ENCODE data around the gene AP1S3.
"Not testable (repeated sequence)": the region's sequence is repeated elsewhere in the genome, so short reads cannot be mapped to it uniquely, and the experiment has no call there.

AP1S3 gene

DNA sequence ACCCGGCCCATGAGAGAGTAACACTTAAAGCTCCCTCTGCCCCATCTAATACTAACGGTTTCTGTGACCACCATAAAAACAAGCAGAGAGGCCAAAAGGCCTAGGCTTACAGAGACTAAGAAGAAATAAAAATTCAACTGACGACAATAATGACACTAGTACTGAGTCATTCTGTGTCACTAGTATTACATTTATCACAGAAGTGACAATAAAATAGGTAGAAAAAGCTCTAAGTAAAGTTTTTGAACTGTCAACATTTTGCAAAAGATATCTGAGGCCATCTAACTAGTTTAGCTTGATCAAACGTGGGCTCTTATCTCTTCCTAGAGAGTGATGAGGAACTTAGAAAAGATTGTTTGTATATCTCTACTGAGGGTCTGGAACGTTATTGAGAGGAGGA lies 35.6 kb downstream of the AP1S3 start:
- DNase-seq (ENCODE audit: low read depth, low spot score), result no peak

DNA sequence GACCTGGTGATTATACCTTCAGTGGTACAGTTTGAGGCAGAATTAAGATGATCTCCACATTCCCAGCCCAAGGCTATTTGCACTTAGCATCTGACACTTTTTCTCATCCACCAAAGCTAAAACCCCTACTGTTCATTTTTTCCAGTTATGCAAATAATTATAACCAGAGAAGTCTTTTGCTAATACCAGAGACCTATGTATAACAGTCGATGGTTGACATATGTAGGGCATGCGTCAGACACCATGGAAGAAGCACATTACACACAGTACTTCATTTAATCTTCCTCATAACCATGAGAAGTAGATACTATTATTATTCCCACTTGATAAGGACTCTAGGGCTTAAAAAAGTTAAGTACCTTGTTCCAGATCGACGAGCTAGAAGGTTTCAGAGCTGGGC lies 36.5 kb downstream of the AP1S3 start:
- DNase-seq (ENCODE audit: low read depth, low spot score), result no peak

DNA sequence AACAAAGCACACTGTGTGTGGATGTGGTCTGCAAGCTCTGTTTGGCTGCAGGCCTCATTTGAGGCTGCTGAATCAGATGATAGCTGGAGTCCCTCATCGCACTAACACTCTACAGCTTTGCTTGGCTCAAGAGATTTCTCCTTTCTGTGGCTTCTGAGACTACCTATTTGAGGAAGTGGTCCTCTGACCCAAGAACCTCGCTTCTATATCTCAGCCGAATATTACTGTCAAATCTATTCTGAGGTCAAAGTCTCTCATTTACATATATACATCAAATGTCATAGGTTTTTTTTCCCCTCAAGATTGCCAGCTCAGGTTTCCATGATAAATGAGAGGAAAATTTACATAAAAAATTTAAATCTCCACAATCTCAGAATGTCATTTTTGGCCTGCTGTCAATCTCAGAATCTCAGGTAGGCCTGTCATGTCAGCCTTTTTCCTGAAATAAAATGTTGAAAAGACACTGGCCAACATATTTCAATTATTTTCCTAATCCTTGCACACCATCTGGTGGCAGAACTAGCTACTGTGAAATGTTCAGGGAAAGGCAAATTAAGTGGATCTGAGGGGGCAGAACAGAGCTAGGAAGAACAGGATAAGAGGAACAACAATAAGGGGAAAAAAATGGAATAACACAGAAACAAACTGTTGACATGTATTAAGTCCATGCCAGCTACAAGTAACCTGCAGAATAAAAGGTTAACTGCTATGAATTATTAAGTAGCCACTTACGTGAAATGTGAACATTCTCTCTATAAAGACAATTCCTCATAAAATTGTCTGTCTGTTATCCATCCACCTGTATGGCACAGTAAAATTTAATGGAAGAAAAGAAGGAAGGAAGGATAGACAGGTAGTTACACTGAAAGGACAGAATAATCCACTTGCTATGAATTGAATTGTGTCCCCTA lies 39.3 kb downstream of the AP1S3 start:
- DNase-seq (ENCODE audit: low read depth, low spot score), result no peak

DNA sequence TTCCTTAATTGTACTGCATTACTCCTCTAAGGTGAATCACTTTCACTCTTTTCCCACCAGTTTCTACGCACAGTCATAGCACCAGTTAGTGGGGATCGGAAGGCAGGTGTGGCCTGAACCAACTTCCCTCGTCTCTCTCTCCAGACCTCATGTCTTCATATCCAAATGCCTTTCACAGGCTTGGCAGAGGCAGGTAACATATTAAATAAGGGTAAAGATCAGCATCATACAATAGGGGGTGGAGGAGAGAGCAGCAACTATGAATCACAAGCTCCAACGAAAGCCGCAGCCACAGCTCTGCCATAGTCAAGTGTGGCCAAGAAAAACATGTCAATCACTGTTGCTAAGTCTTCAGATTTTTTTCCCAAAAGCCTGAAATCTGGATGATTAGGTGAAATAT lies 40.3 kb downstream of the AP1S3 start:
- DNase-seq (ENCODE audit: low read depth, low spot score), result no peak

DNA sequence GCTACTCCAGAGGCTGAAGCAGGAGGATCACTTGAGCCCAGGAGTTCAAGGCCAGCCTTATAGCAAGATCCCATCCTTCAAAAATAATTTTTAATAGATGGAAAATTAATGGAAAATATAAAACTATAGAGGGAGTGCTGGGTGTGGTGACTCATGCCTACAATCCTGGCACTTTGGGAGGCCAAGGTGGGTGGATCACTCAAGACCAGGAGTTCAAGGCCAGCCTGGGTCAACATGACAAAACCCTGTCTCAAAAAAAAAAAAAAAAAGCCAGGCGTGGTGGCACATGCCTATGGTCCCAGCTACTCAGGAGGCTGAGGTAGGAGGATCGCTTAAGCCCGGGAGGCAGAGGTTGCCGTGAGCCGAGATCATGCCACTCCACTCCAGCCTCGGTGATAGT lies 48.0 kb downstream of the AP1S3 start:
- no peak for DNase-seq (ENCODE audit: low read depth, low spot score)

DNA sequence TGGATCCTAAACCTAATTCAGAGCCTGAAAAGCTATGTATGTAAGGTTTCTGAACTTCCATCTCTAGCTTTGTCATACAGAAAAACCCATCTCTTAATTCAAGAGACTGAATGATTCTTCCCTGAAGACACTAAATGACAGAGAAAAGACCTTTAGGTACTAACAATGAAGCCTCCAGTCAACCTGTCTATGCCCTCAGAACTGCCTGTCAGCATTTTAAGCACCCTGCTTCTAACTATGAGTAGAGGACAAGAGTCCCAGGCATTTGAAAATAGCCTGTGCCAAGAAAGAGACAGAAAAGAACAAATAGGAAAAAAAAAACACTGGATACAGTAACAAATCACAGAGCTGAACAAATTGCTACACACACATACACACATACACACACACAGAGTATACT lies 48.6 kb downstream of the AP1S3 start:
- DNase-seq (ENCODE audit: low read depth, low spot score), result no peak

DNA sequence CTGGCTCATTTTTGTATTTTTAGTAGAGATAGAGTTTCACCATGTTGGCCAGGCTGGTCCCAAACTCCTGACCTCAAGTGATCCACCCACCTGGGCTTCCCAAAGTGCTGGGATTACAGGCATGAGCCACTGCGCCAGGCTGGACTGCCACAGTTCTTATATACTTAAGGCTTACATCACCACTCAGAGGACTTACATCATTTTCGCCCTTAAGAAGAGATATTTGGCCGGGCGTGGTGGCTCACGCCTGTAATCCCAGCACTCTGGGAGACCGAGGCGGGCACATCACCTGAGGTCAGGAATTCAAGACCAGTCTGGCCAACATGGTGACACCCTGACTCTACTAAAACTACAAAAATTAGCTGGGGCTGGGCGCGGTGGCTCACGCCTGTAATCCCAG lies 49.3 kb downstream of the AP1S3 start:
- DNase-seq (ENCODE audit: low read depth, low spot score), result not testable (repeated sequence)

DNA sequence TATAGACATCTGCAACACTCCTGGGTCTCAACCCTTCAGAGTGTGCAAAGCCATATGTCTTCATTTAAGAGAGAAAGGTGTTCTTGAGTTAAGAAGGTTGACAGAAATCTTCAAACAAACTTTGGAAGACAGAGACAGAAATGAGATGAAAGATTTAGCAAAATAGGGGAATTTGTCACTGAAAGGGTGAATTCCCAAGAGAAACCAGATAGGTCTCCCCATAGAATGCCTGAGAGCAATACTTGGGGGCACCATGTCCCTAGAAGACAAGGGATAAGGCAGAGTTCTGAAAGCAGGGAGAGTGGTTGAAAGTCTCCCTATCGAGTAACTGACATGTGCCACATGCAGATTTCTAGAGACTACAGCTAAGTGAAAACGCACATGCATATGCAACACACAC lies 50.0 kb downstream of the AP1S3 start:
- DNase-seq (ENCODE audit: low read depth, low spot score), result no peak

DNA sequence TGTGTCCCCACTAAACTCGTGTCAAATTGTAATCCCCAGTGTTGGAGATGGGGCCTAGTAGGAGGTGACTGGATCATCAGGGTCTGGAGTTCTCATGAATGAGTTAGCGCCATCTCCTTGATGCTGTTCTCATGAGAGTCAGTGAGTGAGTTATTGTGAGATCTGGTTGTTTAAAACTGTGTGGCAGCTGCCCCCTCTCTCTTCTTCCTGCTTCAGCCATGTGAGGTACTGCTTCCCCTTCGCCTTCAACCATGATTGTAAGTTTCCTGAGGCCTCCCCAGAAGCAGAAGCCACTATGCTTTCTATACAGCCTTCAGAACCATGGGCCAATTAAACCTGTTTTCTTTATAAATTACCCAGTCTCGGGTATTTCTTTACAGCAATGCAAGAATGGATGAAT lies 50.4 kb downstream of the AP1S3 start:
- no peak for DNase-seq (ENCODE audit: low read depth, low spot score)

DNA sequence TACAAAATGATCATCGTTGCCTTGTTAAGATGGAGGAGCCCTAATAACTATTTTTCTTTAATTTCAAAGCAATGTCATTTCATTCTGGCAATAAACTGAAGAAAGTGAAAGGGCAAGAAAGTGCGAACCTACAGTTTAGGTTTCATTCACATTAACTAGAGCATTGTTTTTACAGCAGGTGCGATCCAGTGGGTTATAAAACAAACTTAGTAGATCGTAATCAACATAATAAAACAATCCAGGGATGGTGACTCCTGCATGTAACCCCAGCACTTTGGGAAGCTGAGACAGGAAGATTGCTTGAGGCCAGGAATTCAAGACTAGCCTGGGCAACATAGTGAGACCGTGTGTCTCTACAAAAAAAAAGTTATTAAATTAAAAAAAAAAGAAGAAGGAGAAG lies 51.1 kb downstream of the AP1S3 start:
- DNase-seq (ENCODE audit: low read depth, low spot score), result no peak

DNA sequence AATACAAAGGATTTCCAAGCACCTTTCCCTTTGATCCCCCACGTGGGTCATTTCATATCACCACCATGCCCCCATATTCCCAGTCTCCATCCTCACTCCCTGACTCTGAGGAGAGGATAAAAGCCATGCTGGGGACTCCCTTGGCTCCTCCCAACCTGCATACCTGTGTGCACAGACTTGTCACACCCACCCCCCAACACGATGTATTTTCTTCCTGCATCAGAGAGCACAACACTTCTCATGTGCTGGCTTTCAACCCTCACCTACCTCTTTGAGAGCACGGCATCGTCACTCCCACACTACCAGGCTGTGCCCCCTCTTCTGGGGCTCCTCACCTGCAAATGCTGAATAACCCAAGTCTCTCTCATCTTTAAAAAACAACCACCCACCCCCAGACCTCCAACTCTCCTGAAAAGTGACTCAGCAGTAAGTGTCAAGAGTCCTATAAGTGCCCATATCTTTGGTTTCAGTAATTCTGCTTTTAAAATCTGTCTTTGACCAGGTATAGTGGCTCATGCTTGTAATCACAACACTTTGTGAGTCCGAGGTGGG lies 53.1 kb downstream of the AP1S3 start:
- DNase-seq (ENCODE audit: low read depth, low spot score), result no peak

DNA sequence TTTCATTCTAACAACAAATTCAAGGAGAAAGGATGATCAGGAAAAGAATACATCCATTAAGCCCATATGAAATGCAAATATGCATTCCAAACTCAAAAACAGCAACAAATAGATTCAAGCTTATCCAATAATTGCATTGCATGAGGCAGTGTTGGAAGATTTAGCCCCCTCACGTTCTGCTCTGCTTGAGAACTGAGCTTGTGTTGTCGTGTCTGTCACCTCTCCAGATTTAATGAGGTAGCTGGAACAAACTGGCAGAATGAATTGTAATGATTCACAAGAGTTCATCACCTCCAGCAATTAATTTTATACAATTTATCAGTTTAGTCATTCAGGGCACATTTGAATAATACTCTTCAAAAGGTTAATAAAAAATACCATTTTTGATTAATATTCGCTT lies 54.8 kb downstream of the AP1S3 start:
- DNase-seq (ENCODE audit: low read depth, low spot score), result no peak

DNA sequence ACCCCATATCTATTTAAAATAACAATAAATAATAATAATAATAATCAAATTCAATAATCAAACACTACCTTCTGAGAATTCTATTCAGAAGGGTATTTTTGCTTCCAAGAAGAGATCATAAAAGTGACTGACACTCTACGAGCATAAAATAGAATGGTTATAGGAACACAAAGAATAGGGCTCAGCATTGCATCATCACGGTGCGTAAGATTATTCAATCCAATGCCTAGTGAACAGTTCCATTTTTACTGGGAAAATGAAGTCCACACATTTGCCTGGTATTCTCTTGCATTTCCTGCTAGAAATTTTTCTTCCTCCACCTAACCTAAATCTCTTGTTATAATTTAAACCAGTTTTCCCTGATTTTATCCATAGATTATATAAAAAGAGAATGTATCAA lies 55.8 kb downstream of the AP1S3 start:
- DNase-seq (ENCODE audit: low read depth, low spot score), result no peak

DNA sequence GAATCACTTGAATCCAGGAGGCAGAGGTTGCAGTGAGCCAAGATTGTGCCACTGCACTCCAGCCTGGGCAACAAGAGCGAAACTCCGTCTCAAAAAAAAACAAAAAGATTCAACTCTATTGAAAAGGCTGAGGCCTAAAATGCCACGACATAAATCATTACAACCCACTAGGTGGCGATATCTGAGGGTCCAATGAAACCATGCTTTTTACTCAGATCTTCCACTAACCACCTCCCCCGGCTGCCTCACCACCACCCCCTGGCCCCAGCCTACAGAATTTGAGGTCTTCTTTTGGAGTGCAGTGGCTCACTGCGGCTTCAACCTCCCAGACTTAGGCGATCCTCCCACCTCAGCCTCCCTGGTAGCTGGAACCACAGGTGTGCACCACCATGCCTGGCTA lies 57.5 kb downstream of the AP1S3 start:
- DNase-seq (ENCODE audit: low read depth, low spot score), result no peak

DNA sequence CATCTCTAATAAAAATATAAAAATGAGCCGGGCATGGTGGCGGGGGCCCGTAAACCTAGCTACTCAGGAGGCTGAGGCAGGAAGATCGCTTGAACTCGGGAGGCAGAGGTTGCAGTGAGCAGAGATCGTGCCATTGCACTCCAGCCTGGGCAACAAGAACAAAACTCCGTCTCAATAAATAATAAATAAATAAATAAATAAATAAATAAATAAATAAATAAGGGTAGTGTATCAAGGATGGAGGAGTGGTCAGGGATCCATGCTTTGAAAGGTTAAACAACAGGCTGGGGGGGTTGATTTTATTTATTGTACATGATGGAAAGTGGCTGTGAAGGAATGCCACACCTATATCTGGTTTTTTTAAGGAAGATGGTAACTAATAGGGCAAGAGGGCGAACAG lies 63.2 kb downstream of the AP1S3 start:
- DNase-seq (ENCODE audit: low read depth, low spot score), result no peak

DNA sequence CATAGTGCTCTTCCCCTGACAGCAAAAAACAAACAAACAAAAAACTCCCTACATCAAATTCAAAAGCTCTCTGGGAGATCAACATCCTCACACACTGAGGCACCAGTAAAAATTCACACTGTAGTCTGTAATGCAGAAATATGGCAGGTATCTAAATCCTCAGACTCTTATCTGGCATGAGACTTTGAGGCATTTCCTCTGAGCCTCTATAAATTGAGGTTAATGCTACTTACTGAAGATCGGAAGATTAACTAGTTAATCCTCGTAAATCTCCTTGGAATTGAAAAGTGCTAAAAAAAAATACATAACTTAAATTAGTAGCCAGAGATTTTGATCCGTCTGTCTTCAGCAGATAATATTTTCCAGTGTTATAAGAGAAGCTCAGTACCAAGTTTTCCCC lies 65.0 kb downstream of the AP1S3 start:
- DNase-seq (ENCODE audit: low read depth, low spot score), result no peak

DNA sequence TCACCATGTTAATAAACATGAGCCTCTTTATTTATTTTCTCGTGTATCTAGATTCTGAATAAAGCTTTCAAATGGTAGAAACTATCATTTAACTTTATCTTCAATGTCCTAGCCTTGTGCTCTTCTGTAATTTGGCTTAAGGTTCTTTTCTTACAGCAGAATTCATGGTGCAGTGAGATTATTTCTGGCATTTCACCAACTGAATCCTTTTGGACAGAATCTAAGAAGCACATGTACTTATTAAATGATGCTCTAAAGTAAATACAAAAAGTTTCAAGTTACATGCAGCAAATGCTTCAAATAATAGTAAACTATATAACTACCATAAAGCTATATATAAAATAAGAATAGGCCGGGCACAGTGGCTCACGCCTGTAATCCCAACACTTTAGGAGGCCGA lies 65.9 kb downstream of the AP1S3 start:
- no peak for DNase-seq (ENCODE audit: low read depth, low spot score)

DNA sequence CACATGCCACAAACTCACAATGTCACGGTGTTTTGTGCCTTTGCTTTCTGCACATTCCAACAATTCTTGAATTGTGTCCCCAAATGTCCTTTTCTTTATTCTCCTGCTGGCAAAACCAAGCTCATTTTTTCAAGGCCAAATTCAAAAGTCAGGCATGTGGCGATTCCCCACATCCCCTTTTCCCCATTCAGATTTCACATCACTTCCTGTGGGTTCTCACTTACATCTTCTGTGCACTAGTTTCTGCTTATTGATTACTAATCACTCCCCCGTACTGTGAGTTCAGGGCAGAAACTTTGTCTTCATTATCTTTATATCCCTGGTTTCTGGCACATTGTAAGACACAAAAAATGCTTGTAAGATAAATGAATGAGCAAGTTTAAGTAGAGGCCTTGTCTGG lies 69.2 kb downstream of the AP1S3 start:
- DNase-seq (ENCODE audit: low read depth, low spot score), result no peak

DNA sequence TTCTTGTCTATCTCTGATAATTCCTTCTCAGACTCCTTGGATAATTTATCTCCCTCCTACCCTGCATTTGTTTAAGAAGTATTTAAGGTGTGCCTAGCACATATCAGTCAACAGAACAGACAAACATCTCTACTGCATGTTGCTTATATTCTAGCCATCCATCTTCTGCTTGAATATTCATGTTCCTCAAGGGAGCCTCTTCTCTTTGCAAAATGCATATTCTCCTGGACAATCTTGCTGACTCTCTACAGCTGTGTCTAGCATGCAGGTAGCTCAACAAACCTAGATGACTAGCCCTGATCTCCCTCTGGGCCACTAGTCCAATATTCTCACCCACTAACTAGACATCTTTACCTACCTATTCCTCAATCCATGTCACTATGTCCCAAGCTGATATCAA lies 70.0 kb downstream of the AP1S3 start:
- no peak for DNase-seq (ENCODE audit: low read depth, low spot score)

DNA sequence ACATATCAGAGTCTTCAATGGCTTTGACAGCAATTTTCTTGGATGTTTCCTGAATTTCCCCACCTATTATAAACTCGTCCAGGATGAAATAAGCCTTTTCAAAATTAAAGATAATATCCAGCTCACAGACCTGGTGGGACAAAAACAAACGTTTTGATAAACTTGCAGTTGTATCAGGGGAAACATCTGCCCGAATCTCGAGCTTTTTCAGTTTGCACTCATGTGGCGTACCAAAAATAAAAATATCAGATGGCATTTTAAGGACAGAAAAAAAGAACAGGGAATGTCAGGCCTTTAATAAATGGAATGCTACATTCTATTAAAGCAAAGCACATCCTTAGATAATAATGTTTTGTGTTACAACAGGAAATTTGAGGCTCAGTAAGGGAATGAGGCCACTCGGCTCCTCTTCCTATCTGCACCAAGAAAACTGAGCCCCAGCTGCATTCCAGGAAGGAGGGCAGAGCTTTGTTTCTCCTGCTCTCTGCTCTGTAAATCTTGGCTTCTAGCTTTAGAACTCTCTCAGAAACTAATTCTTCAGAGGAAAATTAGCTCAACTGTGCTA lies 72.1 kb downstream of the AP1S3 start:
- DNase-seq (ENCODE audit: low read depth, low spot score), result no peak

DNA sequence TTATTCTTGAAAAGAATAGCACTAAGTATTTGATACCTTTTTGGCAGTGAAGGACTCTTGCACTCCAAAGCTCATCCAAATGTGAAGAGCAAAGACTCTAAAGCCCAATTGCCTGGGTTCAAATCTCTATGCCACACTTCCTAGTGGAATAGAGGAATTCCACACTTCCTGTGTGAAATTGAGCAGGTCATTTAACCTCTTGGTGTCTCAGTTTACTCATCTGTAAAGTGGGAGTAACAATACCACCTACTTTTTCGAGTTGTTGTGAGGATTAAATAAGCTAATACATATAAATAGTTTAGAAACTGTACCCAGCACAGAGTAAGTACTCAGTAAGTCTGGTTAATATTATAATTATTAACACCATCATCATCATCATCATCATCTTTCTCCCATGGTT lies 72.6 kb downstream of the AP1S3 start:
- DNase-seq (ENCODE audit: low read depth, low spot score), result no peak

DNA sequence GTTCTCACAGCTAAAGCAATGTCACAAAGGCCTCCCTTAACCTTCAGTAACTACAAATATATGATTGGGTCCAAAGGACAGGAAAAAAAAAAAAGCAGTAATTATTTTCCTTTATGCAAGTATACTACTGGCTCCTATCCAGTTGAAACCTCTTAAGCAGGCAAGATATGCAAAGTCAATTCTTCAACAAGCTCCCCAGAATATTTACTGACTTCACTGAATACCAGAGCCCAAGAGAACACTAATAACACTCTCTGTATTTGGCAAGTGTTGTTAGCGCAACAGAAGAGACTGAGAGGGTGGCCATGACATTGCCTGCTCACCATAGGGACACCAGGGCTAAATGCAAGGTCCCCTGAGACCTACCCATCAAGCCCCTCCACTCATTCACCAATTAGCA lies 74.5 kb downstream of the AP1S3 start:
- DNase-seq (ENCODE audit: low read depth, low spot score), result no peak

DNA sequence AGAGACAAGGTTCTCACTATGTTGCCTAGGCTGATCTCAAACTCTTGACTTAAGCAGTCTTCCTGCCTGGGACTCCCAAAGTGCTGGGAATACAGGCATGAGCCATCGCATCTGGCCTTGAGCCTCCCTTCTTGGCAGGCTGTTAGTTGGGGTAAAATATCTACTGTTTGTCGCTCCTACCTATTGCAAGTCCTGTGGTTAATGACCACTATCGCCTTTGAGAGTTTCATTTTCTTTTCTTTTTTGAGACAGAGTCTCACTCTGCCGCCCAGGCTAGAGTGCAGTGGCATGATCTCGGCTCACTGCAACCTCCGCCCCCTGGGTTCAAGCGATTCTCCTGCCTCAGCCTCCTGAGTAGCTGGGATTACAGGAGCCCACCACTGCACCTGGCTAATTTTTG lies 75.6 kb downstream of the AP1S3 start:
- not testable (repeated sequence) for DNase-seq (ENCODE audit: low read depth, low spot score)
